Measurements from ENCODE around the gene ZMIZ1. TPM values are rescaled to one million over a fixed set of nuclear protein-coding genes. Genes with fewer than 3 reads are reported as not detected.

Gene ZMIZ1
- polyA plus RNA-seq, 1 experiment = 13.0 TPM

DNA sequence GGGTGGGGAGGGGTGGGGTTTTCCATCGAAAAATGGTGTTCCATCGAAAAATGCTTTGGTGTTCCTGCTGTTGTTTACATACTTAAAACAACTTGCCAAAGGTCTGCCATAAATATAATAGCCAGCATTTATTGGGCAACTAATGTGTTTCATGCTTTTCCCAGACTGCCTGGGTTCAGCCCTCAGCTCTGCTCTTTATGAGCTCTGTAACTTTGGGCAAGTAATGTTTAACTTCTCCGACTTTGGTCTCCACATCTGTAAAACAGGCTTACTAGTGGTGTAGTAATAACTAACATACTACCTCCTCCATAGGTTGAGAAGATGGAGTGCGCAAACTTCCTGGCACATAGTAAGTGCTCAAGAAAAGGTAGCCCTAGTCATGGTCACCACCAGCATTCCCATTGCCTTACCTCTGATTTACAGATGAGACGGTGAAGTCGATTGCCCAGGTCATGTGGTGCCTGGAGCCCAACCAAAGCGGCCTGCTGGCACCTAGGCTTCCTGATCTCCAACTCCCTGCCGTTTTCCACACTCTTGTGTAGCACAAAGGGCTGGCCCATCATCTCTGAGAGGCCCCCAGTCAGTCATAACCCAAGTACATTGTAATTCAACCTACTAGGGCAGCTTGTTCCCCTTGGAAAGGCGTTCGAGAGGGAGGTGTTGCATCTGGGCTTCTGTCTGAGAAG is 8.9 kb downstream of the ZMIZ1 start:
- TF ChIP-seq, protein P1, sequence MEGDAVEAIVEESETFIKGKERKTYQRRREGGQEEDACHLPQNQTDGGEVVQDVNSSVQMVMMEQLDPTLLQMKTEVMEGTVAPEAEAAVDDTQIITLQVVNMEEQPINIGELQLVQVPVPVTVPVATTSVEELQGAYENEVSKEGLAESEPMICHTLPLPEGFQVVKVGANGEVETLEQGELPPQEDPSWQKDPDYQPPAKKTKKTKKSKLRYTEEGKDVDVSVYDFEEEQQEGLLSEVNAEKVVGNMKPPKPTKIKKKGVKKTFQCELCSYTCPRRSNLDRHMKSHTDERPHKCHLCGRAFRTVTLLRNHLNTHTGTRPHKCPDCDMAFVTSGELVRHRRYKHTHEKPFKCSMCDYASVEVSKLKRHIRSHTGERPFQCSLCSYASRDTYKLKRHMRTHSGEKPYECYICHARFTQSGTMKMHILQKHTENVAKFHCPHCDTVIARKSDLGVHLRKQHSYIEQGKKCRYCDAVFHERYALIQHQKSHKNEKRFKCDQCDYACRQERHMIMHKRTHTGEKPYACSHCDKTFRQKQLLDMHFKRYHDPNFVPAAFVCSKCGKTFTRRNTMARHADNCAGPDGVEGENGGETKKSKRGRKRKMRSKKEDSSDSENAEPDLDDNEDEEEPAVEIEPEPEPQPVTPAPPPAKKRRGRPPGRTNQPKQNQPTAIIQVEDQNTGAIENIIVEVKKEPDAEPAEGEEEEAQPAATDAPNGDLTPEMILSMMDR (IDR thresholded peaks at IDR 0.05; ENCODE audit: insufficient read depth, low read depth, low read length) = no peak
- no peak for DNase-seq (ENCODE audit: low read depth)
- POLR2A ChIA-PET = no interaction called here
- CTCF ChIA-PET = interaction anchor here (0.8 to 6.4 kb wide), 3 partner anchors 118 to 125 kb away, joined by 3 to 31 read pairs (median 3); no protein-coding TSS in a partner anchor
- Histone ChIP-seq H3K27me3 (ENCODE audit: control insufficient read depth, insufficient read depth, low read length) (no peaks in the 10 kb centered on the region), H3K36me3 (ENCODE audit: control insufficient read depth, insufficient read depth, low read length) (peaks cover 5% of the 10 kb centered on the region), H3K4me3 (ENCODE audit: low read depth, low read length) (no peak overlapping the region)

DNA sequence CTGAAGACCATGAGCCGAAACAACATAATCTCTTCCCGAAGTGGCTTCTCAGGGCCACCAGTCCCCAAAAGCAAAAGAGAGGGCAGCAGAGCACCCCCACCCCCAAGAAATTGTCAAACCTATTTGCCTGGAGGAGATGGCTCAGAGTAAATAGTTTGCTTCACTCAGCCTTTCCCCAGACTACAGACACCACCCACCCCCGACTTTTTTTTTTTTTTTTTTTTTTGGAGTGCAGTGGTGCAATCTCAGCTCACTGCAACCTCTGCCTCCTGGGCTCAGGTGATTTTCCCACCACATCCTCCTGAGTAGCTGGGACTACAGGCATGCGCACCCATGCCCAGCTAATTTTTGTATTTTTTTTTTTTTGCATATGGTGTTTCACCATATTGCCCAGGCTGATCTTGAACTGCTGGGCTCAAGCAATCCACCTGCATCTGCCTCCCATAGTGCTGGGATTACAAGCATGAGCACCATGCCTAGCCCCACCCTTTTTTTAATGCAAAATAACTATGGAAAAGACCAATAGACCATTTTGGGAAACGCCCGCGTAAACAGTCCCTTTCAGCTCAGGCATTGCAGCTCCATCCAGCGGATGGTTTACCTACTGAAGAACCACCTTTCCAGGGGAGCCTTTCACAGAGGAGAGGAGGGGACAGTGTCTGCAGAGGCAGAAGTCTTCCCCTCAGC is 9.7 kb downstream of the ZMIZ1 start:
- Histone ChIP-seq H3K27me3 (ENCODE audit: control insufficient read depth, insufficient read depth, low read length) (no peaks in the 10 kb centered on the region), H3K36me3 (ENCODE audit: control insufficient read depth, insufficient read depth, low read length) (peaks cover 5% of the 10 kb centered on the region), H3K4me3 (ENCODE audit: low read depth, low read length) (no peak overlapping the region)
- DNase-seq (ENCODE audit: low read depth) = no peak
- CTCF ChIA-PET = interaction anchor here (1.7 to 6.4 kb wide), 2 partner anchors 11 to 117 kb away, joined by 4 to 31 read pairs; no protein-coding TSS in a partner anchor
- TF ChIP-seq, protein P1 (IDR thresholded peaks at IDR 0.05; ENCODE audit: insufficient read depth, low read depth, low read length) = no peak
- POLR2A ChIA-PET = no interaction called here

DNA sequence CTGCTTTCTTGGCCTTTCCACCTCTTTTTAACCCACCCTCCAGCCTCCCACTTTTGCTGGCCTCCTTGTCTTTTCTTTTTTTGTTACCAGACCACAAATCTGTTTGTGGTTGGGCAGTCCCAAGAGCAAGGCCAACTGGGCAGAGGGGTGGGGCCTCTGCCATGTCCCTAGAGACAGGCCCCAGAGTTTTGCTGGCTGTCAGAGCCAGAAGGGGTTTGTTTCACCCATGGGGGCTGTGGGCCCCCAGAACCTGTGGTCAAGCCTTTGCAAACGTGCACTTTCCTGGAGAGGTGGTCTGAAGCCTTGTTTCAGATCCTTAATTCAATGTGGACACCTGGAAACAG is 10.3 kb downstream of the ZMIZ1 start:
- CTCF ChIA-PET = interaction anchor here (1.7 to 3.7 kb wide), 2 partner anchors 12 to 117 kb away, joined by 4 to 29 read pairs; no protein-coding TSS in a partner anchor
- Histone ChIP-seq H3K36me3 (ENCODE audit: control insufficient read depth, insufficient read depth, low read length) (peaks cover 5% of the 10 kb centered on the region), H3K4me3 (ENCODE audit: low read depth, low read length) (no peak overlapping the region), H3K27me3 (ENCODE audit: control insufficient read depth, insufficient read depth, low read length) (no peaks in the 10 kb centered on the region)
- POLR2A ChIA-PET = no interaction called here
- DNase-seq (ENCODE audit: low read depth) = no peak
- TF ChIP-seq, protein P1 (IDR thresholded peaks at IDR 0.05; ENCODE audit: insufficient read depth, low read depth, low read length) = no peak

DNA sequence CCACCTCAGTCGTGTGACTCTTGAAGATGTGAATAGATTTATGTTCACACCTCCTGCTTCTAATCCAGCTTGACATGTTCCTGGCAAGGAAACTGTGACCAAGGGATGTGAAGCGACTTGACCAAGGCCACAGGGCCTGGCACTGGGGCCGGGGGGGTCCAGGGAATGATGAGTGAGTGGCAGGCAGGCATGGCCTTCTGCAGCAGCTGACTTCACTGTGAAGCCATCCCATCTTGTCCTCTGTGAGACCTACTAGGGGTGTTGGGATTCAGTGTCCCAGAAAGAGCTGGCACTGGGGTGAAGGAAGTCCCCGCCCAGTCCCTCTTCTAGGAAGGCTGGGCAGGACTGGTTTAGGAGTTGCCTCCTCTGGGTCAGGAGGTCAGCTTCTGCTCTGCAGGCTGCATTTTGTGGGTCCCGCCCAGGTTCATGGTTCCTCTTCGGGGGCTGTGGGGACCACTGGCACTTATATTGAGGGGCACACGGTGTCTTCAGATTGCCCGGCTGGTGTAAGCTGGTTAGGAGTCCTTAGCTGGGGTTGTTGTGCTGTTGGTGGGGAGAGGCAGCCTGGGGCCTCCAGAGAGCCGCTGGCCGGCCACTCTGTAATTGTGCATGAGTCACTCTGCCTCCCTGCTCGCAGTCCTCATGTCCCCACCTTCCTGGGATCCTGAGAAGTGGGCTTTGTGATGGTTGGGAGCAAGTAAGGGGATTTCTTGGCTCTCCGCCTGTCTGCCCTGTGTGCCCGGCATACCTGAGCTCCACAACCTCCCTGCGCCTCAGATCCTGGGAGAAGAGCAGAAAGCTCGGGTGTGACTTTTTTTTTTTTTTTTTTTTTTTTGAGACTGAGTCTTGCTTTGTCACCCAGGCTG is 11.0 kb downstream of the ZMIZ1 start:
- ChIA-PET POLR2A (no interaction called here), CTCF (interaction anchor here (0.8 to 3.7 kb wide), 3 partner anchors 13 to 117 kb away, joined by 3 to 29 read pairs (median 4); no protein-coding TSS in a partner anchor)
- no peak for DNase-seq (ENCODE audit: low read depth)
- Histone ChIP-seq H3K27me3 (ENCODE audit: control insufficient read depth, insufficient read depth, low read length) (no peaks in the 10 kb centered on the region), H3K36me3 (ENCODE audit: control insufficient read depth, insufficient read depth, low read length) (peaks cover 5% of the 10 kb centered on the region), H3K4me3 (ENCODE audit: low read depth, low read length) (no peak overlapping the region)
- TF ChIP-seq, protein P1 (IDR thresholded peaks at IDR 0.05; ENCODE audit: insufficient read depth, low read depth, low read length) = no peak
